ENCODE data around the gene NIT2. TPM values are rescaled to one million over a fixed set of nuclear protein-coding genes. Genes with fewer than 3 reads are reported as not detected.

NIT2 gene
- polyA plus RNA-seq, result 47.2 and 73.1 TPM in 2 replicates

DNA sequence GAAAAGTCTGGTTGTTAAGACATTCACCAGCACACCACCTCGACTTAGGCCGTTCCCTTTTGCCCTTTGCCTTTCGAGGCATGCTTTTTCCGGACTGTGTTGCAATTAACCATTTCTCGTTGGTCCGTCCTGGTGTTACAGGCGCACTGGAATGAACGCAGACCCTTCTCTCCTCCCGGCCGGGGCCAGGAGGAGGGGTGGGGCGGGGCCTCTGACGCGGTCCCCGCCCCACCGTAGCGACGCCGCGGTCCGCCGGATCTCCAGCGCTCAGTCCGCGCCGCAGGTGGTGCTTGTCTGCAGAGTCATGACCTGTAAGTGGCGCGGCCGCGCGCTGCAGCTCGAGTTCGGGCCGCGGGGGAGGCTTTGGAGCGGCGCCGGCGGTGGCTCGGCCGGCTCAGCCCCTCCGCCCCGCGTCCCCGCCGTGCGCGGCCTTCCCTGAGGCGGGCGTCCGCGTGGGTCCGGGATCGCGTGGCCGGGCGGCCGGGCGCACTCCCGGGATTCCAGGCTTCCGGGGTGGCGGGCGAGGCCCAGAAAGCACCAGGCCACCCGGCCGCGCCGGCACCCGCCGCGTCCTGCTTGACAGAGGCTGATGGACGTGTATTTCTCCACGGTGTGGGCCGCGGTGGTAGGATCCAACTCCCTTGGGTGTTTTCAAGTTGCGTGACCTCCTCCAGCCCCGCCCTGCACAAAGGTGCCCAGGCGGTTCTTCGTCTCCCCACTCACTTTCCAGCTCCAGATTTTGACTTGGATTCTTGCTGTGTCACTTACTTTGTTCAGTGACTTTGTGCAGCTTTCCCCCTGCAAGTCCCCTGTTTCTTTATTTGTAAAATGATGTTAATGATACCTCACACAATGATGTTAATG is at the start of gene NIT2:
Gene NIT2 (plus strand): TSS at position 270 of the 864 bp plus-strand sequence. CDS start 35 bp downstream, at position 305.

DNA sequence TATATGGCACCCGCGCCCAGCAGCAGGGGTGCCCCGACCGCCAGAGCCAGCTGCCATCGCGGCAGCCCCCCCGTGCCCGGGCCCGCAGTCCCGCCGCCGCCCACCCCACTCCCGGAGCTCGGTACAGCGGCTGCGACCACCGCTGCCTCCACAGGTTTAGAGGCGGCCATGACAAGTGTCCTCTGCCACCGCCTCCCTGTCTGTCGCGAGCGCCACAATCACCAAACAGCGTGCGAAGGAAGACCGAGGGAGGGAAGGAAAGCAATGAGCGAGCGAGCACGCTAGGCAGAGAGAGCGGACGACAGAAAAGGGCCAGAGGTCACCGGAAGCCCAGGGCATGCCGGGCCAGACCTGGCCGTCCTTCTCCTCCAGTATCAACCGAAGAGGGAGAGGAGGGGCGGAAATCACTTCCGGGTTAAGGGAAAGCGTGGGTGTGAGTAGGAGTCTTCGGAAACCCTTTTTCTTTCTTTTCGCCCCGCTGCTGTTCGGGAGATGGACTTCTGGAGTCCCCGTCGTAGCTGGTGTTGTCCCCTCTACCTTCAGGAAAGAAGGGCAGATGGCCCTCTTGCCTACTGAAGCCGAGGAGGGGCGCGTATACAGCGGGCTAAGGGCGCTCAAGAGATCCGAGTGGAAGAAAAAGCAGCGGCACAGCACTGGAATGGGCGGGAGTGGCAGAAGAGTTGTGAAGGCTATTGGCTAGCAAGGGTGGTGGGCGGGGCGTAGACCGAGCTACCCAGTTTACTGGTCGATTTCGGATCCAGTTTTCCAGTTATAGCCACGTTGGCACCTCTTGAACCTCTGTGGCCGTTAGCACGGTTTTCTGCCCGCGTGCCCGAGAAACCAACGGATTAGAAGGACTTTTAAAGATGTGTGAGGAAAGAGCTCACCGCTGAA is 66.5 kb downstream of the NIT2 start, which contains the start of the genes LNP1 and TOMM70:
Gene LNP1 (plus strand): TSS at position 760 of the 894 bp plus-strand sequence. CDS start 28,191 bp downstream, outside the sequence.
Gene TOMM70 (minus strand): TSS at position 310 of the 894 bp plus-strand sequence. CDS start 140 bp downstream, at position 170.

Other genes starting within 250 kb of the NIT2 start
- gene FILIP1L, start 220.3 kb upstream of the NIT2 start, polyA plus RNA-seq, result 2.6 TPM in 1 of 2 replicates, not detected in the other
- gene TBC1D23, start 73.8 kb upstream of the NIT2 start, polyA plus RNA-seq, result 34.0 and 42.0 TPM in 2 replicates
- gene TOMM70, start 66.3 kb downstream of the NIT2 start, polyA plus RNA-seq, result 27.9 and 41.9 TPM in 2 replicates
- gene LNP1, start 66.8 kb downstream of the NIT2 start, polyA plus RNA-seq, result 5.7 and 9.9 TPM in 2 replicates
- 0.12 and 0.13 TPM in 2 replicates for gene TMEM45A, start 157.9 kb downstream of the NIT2 start, polyA plus RNA-seq